ENCODE results near the gene AUTS2.

DNA sequence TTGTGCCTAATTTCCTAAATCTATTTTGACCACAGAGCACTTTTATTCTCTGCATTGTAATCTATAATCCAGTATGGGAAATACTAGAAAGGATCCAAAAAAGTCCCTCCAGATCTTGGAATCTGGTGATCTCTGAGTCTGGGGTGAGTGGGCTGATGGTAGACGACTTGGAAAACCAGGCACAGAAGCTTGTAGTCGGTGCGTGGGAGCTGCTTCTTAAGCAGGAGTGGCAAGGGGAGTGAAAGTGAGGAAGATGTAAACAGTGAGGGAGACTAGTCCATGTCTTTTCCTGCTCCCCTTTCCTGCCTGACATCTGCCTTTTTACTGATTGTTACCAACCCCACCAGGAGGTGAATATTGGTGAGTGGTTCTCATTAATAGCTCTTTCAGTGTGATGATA, 6.8 kb downstream of the AUTS2 start:
- no peak for TF ChIP-seq POLR2AphosphoS5 (IDR thresholded peaks at IDR 0.05; ENCODE audit: insufficient read depth in 1 of 2, low read depth in 1 of 2)
- TF ChIP-seq, protein P1, sequence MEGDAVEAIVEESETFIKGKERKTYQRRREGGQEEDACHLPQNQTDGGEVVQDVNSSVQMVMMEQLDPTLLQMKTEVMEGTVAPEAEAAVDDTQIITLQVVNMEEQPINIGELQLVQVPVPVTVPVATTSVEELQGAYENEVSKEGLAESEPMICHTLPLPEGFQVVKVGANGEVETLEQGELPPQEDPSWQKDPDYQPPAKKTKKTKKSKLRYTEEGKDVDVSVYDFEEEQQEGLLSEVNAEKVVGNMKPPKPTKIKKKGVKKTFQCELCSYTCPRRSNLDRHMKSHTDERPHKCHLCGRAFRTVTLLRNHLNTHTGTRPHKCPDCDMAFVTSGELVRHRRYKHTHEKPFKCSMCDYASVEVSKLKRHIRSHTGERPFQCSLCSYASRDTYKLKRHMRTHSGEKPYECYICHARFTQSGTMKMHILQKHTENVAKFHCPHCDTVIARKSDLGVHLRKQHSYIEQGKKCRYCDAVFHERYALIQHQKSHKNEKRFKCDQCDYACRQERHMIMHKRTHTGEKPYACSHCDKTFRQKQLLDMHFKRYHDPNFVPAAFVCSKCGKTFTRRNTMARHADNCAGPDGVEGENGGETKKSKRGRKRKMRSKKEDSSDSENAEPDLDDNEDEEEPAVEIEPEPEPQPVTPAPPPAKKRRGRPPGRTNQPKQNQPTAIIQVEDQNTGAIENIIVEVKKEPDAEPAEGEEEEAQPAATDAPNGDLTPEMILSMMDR (IDR thresholded peaks at IDR 0.05) = no peak

Measured in vagina (tissue), 2 donors.